ENCODE results near the gene SH3TC2. TPM values are rescaled to one million over a fixed set of nuclear protein-coding genes. Genes with fewer than 3 reads are reported as not detected.

Gene SH3TC2
- polyA plus RNA-seq, 4 donors, result 0.36 to 0.68 TPM; not detected in 2

DNA sequence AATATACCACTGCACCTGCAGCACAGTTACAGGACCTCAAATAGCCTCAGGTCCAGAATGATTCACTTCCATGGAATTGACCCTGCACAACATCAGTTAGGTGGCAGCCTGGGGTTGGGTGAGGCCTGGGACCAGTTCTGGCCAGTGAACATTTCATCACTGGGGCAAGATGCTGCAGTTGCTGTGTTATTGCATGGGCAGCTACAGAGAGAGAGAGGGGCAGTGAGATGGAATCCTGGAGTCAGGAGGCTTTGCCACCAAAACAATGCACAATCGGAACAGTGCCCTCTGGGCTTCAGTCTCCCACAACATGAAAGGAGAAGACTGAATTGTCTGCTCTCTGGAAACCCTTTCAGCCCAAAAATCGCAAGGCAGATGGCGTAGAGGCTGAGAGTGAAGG, 51.8 kb downstream of the SH3TC2 start:
- Histone ChIP-seq H3K27ac (ENCODE audit: low read depth in 1 of 3, low read length in 2 of 3) (no peak overlapping the region), H3K4me1 (ENCODE audit: control insufficient read depth in 3 of 3, insufficient read depth in 2 of 3, low read depth in 1 of 3, low read length in 2 of 3) (no peaks in the 10 kb centered on the region), H3K36me3 (ENCODE audit: control insufficient read depth in 3 of 3, insufficient read depth in 2 of 3, low read depth in 1 of 3, low read length in 3 of 3) (no peaks in the 10 kb centered on the region), H3K4me3 (ENCODE audit: low read depth in 1 of 3, low read length in 3 of 3) (no peak overlapping the region), H3K27me3 (ENCODE audit: control insufficient read depth in 3 of 3, insufficient read depth in 3 of 3, low read length in 3 of 3) (no peaks in the 10 kb centered on the region), H3K9me3 (ENCODE audit: control insufficient read depth in 2 of 2, insufficient read depth in 1 of 2, low read depth in 1 of 2, low read length in 1 of 2) (no peaks in the 10 kb centered on the region)
- DNase-seq (no peak), FAIRE-seq (no peak)
- 84 to 91% (median 89%) methylated on average over 3 of the region's 3 CpGs for WGBS, 3 donors

DNA sequence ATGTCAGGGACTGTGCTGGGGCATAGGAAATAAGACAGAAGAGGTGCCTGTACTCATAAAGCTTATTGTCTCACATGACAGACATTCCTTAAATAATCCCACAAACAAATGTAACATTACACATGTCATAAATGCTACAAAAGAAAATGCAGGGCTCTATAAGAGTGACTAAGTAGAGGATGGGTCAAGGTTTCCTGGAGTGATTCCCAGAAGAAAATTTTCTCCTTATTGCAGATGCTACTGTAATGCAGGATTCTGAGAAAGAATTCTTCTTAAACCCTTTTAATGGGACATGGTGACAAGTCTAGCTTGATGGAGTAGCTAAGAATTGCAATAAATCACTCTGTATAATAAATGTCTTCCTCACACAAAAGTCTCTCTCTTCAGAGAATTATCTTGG, 55.7 kb downstream of the SH3TC2 start:
- H3K27ac ChIP-seq (ENCODE audit: low read depth in 1 of 3, low read length in 2 of 3), result no peak overlapping the region
- no peaks in the 10 kb centered on the region for H3K27me3 ChIP-seq (ENCODE audit: control insufficient read depth in 3 of 3, insufficient read depth in 3 of 3, low read length in 3 of 3)
- no peak overlapping the region for H3K4me3 ChIP-seq (ENCODE audit: low read depth in 1 of 3, low read length in 3 of 3)
- DNase-seq, result no peak
- peaks cover 0 to 20% (median 2%) of the 10 kb centered on the region in 3 donors for H3K4me1 ChIP-seq (ENCODE audit: control insufficient read depth in 3 of 3, insufficient read depth in 2 of 3, low read depth in 1 of 3, low read length in 2 of 3)
- H3K36me3 ChIP-seq (ENCODE audit: control insufficient read depth in 3 of 3, insufficient read depth in 2 of 3, low read depth in 1 of 3, low read length in 3 of 3), result no peaks in the 10 kb centered on the region
- FAIRE-seq, result no peak
- H3K9me3 ChIP-seq (ENCODE audit: control insufficient read depth in 2 of 2, insufficient read depth in 1 of 2, low read depth in 1 of 2, low read length in 1 of 2), result no peaks in the 10 kb centered on the region

DNA sequence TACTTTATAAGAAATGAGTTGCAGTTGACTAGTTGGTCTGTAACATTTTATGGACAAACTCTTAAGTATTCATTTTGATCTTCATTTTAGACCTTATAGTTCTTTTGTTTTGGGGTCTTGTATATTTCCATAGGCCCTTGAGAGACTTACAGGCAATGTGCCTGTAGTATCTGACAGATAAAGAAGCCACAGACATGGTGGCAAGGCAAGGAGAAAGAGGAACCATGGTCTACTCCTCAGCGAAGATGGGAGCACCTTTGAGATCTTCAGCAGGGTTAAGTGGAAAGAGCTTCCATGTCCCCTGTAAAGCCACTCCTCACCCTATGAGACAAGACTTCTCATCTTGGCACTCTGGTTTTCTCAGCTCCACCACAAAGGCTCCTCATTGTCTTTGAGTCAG, 56.4 kb downstream of the SH3TC2 start:
- peaks cover 0 to 23% (median 2%) of the 10 kb centered on the region in 3 donors for H3K4me1 ChIP-seq (ENCODE audit: control insufficient read depth in 3 of 3, insufficient read depth in 2 of 3, low read depth in 1 of 3, low read length in 2 of 3)
- FAIRE-seq, result no peak
- no peaks in the 10 kb centered on the region for H3K27me3 ChIP-seq (ENCODE audit: control insufficient read depth in 3 of 3, insufficient read depth in 3 of 3, low read length in 3 of 3)
- H3K27ac ChIP-seq (ENCODE audit: low read depth in 1 of 3, low read length in 2 of 3), result no peak overlapping the region
- H3K36me3 ChIP-seq (ENCODE audit: control insufficient read depth in 3 of 3, insufficient read depth in 2 of 3, low read depth in 1 of 3, low read length in 3 of 3), result no peaks in the 10 kb centered on the region
- no peak overlapping the region for H3K4me3 ChIP-seq (ENCODE audit: low read depth in 1 of 3, low read length in 3 of 3)
- DNase-seq, result no peak
- no peaks in the 10 kb centered on the region for H3K9me3 ChIP-seq (ENCODE audit: control insufficient read depth in 2 of 2, insufficient read depth in 1 of 2, low read depth in 1 of 2, low read length in 1 of 2)
- 86 to 93% (median 88%) methylated on average over 1 of the region's 1 CpG for WGBS, 3 donors

DNA sequence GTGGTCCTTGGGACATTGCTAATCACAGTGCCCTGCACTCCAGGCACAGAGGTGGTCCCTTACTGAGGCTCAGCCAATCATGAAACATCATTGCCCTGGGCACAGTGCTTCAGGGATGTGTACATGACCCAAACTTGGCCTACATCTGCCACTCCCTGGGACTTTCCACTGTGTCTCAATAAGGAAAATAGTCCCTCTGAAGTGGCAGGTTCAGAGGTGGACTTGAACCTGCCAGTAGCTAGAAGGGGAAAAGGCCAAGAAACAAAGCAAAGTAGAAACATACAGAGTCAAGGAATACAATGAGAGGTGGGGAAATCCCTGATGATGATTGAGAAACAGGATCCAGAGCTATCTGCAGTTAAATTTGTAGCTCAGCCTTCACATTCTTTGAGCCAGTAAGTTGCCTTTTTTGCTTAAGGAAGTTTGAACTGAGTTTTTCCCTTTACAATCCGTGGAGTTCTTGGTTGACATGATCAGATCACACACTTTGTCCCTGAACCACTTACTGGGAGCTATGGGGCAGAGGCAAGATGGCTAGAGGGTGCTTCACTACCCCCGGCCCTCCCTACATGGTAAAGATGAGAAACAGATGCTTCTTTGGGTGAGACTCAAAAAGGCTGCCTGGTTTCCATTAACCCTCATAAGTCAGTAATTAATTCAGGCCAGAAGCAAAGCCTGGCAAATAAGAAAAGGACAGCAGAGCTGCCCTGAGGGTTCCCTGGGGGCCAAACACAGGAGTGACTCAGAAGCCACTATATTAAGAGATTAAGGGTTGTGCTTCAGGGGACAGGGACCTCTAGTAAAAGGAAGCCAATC, 57.6 kb downstream of the SH3TC2 start:
- peaks cover 0 to 23% (median 2%) of the 10 kb centered on the region in 3 donors for H3K4me1 ChIP-seq (ENCODE audit: control insufficient read depth in 3 of 3, insufficient read depth in 2 of 3, low read depth in 1 of 3, low read length in 2 of 3)
- DNase-seq, result peak in 1 of 2 donors; percentile 57
- H3K9me3 ChIP-seq (ENCODE audit: control insufficient read depth in 2 of 2, insufficient read depth in 1 of 2, low read depth in 1 of 2, low read length in 1 of 2), result no peaks in the 10 kb centered on the region
- FAIRE-seq, result no peak
- H3K4me3 ChIP-seq (ENCODE audit: low read depth in 1 of 3, low read length in 3 of 3), result no peak overlapping the region
- no peaks in the 10 kb centered on the region for H3K36me3 ChIP-seq (ENCODE audit: control insufficient read depth in 3 of 3, insufficient read depth in 2 of 3, low read depth in 1 of 3, low read length in 3 of 3)
- peak overlapping the region in 1 of 3 donors; percentile 31 for H3K27ac ChIP-seq (ENCODE audit: low read depth in 1 of 3, low read length in 2 of 3)
- H3K27me3 ChIP-seq (ENCODE audit: control insufficient read depth in 3 of 3, insufficient read depth in 3 of 3, low read length in 3 of 3), result no peaks in the 10 kb centered on the region
- WGBS, 3 donors, result 37 to 47% (median 47%) methylated on average over 2 of the region's 2 CpGs

DNA sequence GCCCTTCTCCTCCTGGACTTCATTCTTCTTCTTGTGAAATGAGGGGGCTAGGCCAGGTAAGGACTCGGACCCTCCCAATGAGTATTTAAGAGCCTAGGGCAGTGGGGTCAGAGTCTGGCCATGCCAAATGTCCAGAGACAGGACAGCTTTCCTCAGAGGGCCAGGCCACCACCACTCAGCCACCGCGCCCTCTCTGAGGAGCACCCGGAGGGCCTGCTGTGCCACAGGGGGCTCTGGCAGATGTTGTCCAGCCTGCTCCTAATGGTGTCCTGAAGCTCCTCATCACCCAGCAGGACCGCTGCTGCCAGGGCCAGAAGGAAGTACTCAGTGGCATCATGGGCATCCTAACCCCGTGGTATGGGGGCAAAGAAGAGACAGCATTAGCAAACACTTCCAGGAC, 58.3 kb downstream of the SH3TC2 start:
- Histone ChIP-seq H3K36me3 (ENCODE audit: control insufficient read depth in 3 of 3, insufficient read depth in 2 of 3, low read depth in 1 of 3, low read length in 3 of 3) (no peaks in the 10 kb centered on the region), H3K27ac (ENCODE audit: low read depth in 1 of 3, low read length in 2 of 3) (no peak overlapping the region), H3K4me1 (ENCODE audit: control insufficient read depth in 3 of 3, insufficient read depth in 2 of 3, low read depth in 1 of 3, low read length in 2 of 3) (peaks cover 0 to 23% (median 2%) of the 10 kb centered on the region in 3 donors), H3K4me3 (ENCODE audit: low read depth in 1 of 3, low read length in 3 of 3) (no peak overlapping the region), H3K27me3 (ENCODE audit: control insufficient read depth in 3 of 3, insufficient read depth in 3 of 3, low read length in 3 of 3) (no peaks in the 10 kb centered on the region), H3K9me3 (ENCODE audit: control insufficient read depth in 2 of 2, insufficient read depth in 1 of 2, low read depth in 1 of 2, low read length in 1 of 2) (no peaks in the 10 kb centered on the region)
- no peak for DNase-seq
- WGBS, 3 donors, result 89 to 94% (median 93%) methylated on average over 6 of the region's 6 CpGs
- FAIRE-seq, result no peak

DNA sequence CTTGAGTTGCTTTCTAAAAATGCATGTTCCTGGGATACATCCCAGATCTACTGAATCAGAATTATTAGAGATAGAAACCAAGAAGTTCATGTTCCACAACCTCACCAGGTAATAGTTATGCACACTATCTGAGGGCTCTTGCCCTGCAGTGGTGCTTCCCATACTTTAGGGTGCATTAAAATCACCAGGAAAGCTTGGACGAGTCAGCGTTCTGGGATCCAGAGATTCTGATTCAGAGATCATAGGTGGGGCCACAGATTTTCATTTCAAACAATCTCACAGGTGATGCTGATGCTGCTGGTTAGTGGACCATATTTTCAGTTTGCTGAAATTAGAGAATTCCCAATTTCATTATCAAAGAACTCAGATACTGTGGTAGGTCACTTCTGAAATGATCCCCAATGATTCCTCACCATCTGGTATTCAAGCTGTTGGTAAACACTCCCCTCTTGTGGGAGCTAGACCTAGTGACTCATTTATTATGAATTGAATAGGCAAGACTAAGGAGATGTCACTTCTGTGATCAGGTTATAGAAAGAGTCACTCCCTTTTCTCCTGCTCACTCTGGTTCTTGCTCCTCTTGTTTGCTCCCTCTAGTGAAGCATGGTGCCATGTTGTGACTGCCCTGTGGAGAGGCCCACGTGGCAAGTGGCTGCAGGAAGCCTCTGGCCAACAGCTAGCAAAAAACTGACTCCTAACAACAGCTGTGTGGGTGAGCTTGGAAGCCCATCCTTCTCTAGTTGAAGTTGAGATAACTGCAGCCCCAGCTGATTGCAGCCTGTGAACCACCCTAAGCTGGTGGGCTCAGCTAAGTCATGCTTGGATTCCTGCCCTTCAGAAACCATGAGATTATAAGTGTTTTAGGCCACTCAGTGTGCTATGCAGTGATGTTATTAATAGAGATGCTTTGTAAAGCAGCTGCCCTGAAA, 59.8 kb downstream of the SH3TC2 start:
- FAIRE-seq, result no peak
- no peak for DNase-seq
- H3K36me3 ChIP-seq (ENCODE audit: control insufficient read depth in 3 of 3, insufficient read depth in 2 of 3, low read depth in 1 of 3, low read length in 3 of 3), result no peaks in the 10 kb centered on the region
- no peaks in the 10 kb centered on the region for H3K9me3 ChIP-seq (ENCODE audit: control insufficient read depth in 2 of 2, insufficient read depth in 1 of 2, low read depth in 1 of 2, low read length in 1 of 2)
- no peak overlapping the region for H3K27ac ChIP-seq (ENCODE audit: low read depth in 1 of 3, low read length in 2 of 3)
- H3K4me3 ChIP-seq (ENCODE audit: low read depth in 1 of 3, low read length in 3 of 3), result no peak overlapping the region
- WGBS, 3 donors, result 65 to 83% (median 68%) methylated on average over 3 of the region's 3 CpGs
- H3K27me3 ChIP-seq (ENCODE audit: control insufficient read depth in 3 of 3, insufficient read depth in 3 of 3, low read length in 3 of 3), result no peaks in the 10 kb centered on the region
- H3K4me1 ChIP-seq (ENCODE audit: control insufficient read depth in 3 of 3, insufficient read depth in 2 of 3, low read depth in 1 of 3, low read length in 2 of 3), result peaks cover 0 to 23% (median 2%) of the 10 kb centered on the region in 3 donors

DNA sequence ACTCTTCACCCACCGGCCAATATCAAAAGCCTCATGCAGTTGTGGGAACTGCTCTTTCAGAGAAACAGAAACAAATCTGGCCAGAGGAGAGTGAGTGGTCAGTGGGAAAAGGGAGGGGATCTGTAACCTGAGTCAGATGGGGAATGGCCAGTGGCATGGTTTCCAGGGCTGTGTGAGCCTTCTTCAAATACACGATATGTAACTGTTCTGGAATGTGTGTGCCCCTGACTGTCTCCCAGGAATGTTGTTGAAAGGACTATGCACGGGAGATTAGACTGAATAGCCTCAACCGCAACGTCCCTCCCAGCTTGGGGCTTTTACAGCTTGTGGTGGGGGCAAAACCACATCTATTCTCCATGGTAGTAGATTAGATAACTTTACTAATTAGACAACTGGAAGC, 60.8 kb downstream of the SH3TC2 start:
- Histone ChIP-seq H3K36me3 (ENCODE audit: control insufficient read depth in 3 of 3, insufficient read depth in 2 of 3, low read depth in 1 of 3, low read length in 3 of 3) (no peaks in the 10 kb centered on the region), H3K27ac (ENCODE audit: low read depth in 1 of 3, low read length in 2 of 3) (no peak overlapping the region), H3K4me1 (ENCODE audit: control insufficient read depth in 3 of 3, insufficient read depth in 2 of 3, low read depth in 1 of 3, low read length in 2 of 3) (peaks cover 0 to 23% (median 2%) of the 10 kb centered on the region in 3 donors), H3K9me3 (ENCODE audit: control insufficient read depth in 2 of 2, insufficient read depth in 1 of 2, low read depth in 1 of 2, low read length in 1 of 2) (no peaks in the 10 kb centered on the region), H3K27me3 (ENCODE audit: control insufficient read depth in 3 of 3, insufficient read depth in 3 of 3, low read length in 3 of 3) (no peaks in the 10 kb centered on the region), H3K4me3 (ENCODE audit: low read depth in 1 of 3, low read length in 3 of 3) (no peak overlapping the region)
- DNase-seq, result peak in 1 of 2 donors; percentile 62
- WGBS, 3 donors, result 21 to 40% (median 36%) methylated on average over 5 of the region's 5 CpGs
- FAIRE-seq, result no peak

DNA sequence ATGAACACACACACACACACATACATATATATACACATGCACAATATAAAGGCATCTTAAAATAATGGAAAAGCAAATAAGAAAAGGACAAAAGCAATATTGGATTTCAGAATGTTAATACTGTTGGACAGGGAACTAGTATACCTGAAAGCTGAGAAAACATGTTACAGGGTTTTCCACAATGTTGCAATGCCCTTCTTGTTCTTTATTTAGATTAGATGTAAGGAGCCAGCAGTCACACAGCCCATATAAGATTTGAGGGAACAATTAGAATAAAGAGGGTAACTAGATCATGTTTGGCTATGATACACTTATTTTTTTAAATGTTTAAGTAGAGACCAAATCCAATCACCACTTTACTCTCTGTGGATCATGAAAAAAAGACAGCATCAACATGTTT, 61.7 kb downstream of the SH3TC2 start:
- H3K36me3 ChIP-seq (ENCODE audit: control insufficient read depth in 3 of 3, insufficient read depth in 2 of 3, low read depth in 1 of 3, low read length in 3 of 3), result no peaks in the 10 kb centered on the region
- peaks cover 0 to 23% (median 2%) of the 10 kb centered on the region in 3 donors for H3K4me1 ChIP-seq (ENCODE audit: control insufficient read depth in 3 of 3, insufficient read depth in 2 of 3, low read depth in 1 of 3, low read length in 2 of 3)
- FAIRE-seq (no peak), DNase-seq (no peak)
- no peak overlapping the region for H3K27ac ChIP-seq (ENCODE audit: low read depth in 1 of 3, low read length in 2 of 3)
- H3K4me3 ChIP-seq (ENCODE audit: low read depth in 1 of 3, low read length in 3 of 3), result no peak overlapping the region
- no peaks in the 10 kb centered on the region for H3K9me3 ChIP-seq (ENCODE audit: control insufficient read depth in 2 of 2, insufficient read depth in 1 of 2, low read depth in 1 of 2, low read length in 1 of 2)
- H3K27me3 ChIP-seq (ENCODE audit: control insufficient read depth in 3 of 3, insufficient read depth in 3 of 3, low read length in 3 of 3), result no peaks in the 10 kb centered on the region
